GDM1 (cell line): ENCODE data around the gene TACC2.
"Not testable (repeated sequence)": the region's sequence is repeated elsewhere in the genome, so short reads cannot be mapped to it uniquely, and the experiment has no call there.

Experiments
- DNase-seq: peaks from one replicate; lab custom pipeline; 2025; lab: John Stamatoyannopoulos, UW

The TACC2 gene

GRCh38 chr10:121978511-121978910, 10.5 kb upstream of the TACC2 start:
- no peak for DNase-seq

GRCh38 chr10:121981346-121981745, 7.6 kb upstream of the TACC2 start:
- DNase-seq = no peak

DNA sequence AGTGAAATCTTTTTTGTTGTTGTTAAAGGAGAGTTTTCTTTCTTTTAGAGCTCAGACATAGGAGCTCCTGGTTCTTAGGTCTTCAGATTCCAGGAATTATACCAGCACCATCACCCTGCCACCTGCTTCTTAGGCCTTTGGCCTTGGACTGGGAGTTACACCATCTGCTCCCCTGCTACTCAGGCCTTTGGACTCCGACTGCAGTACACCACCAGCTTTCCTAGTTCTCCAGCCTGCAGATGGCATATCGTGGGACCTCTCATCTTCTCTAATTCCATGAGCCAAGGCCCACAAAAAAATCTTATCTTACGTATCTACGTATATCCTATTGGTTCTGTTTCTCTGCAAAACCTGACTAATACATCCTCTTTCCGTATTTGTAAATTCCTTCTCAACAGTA, 5.1 kb upstream of the TACC2 start:
- no peak for DNase-seq

- no peak for DNase-seq
Measured at GRCh38 chr10:121984463-121984862, 4.5 kb upstream of the TACC2 start.

DNA sequence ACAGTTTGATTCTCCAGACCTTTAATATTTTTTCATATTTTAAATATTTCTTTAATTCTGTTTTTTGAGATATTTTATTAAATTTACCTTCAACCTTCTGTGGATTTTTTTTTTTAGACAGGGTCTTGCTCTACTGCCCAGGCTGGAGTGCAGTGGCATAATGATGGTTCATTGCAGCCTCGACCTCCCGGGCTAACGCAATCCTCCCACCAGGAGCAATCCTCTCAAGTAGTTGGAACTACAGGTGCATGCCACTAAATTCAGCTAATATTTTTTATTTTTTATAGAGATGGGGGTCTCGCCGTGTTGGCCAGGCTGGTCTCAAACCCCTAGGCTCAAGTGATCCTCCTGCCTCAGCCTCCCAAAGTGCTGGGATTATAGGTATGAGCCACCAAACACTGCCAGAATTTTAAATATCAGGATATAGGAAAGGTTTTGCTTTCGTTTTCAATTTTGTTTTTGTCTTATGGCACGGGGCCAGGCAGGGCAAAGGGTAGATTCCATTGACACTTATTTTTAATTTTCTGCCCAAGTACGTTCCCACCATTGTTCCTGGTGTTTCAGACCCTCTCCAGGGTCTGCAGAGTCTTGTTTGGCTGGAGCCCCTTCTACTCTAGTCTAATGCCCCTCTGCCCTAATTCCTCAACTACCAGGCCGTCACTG, 1.2 kb downstream of the TACC2 start:
- no peak for DNase-seq

DNA sequence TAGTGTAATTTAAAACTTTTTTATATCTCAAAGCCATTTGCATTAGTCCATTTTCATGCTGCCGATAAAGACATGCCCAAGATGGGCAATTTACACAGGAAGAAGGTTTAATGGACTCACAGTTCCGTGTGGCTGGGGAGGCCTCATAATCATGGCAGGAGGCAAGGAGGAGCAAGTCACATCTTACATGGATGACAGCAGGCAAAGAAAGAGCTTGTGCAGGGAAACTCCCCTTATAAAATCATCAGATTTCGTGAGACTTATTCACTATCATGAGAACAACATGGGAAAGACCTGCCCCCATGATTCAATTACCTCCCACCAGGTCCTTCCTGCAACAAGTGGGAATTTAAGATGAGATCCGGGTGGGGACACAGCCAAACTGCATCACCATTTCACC, 2.8 kb downstream of the TACC2 start:
- not testable (repeated sequence) for DNase-seq

GRCh38 chr10:121994429-121994941, 5.5 kb downstream of the TACC2 start:
- no peak for DNase-seq

- no peak for DNase-seq
Measured at GRCh38 chr10:121998462-121998861, 9.5 kb downstream of the TACC2 start.

DNA sequence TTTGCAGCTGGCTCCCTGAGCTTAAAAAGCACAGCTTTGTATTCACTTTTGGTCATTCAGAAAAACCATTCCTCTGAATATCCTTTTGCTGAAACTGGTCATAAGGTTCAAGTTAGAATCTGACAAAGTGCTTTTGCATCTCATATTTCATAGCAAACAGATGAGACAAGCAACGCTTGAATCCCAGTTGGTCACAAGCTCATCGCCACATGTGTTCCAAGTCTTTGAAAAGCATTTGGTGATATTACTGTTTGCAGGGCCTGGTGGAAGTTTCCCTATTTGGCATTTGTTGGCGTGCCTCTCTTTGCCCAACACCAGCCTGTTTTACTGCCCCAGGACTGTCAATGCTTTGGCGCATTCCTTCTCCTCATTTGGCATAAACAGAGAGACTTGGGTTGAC, 10.3 kb downstream of the TACC2 start:
- no peak for DNase-seq

DNA sequence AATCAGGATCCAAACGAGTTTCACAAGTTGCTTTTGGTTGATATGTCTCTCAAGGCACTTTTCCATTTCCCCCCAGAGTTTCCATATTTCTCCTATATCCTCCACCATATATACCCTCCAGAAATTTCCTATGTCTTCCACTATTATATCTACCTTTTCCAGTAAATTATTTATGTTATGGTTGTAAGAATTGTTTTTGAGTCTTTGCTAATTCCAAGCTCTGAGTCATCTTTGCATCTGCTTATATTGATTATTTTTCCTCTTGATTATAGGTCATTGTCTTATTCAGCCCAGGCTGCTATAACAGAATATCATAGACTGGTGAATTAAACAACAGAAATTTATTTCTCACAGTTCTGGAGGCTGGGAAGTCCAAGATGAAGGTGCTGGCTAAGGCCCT, 12.7 kb downstream of the TACC2 start:
- no peak for DNase-seq

DNA sequence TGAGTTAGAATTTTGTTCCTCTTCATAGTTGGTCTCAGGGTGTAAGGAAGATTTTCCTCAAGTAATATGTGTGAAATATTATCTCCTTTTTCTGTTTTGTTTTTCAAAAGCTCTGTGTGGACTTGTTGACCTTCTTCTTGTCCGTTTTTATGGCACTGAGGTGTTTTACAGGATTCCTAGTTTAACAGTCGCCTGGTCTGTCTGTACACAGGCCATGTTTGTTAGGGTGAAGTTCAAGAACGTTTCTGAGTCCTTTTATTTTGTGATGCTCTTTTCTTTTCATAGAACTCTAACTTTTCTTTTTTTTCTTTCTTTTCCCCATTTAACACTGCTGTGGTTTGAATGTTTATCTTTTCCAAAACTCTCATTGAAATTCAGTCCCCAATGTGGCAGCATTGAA, 18.5 kb downstream of the TACC2 start:
- DNase-seq = no peak

- DNase-seq = no peak
Measured at GRCh38 chr10:122010405-122011050, 21.6 kb downstream of the TACC2 start.

GRCh38 chr10:122012731-122013130, 23.8 kb downstream of the TACC2 start:
- no peak for DNase-seq

- DNase-seq = no peak
Measured at GRCh38 chr10:122013311-122013780, 24.4 kb downstream of the TACC2 start.

DNA sequence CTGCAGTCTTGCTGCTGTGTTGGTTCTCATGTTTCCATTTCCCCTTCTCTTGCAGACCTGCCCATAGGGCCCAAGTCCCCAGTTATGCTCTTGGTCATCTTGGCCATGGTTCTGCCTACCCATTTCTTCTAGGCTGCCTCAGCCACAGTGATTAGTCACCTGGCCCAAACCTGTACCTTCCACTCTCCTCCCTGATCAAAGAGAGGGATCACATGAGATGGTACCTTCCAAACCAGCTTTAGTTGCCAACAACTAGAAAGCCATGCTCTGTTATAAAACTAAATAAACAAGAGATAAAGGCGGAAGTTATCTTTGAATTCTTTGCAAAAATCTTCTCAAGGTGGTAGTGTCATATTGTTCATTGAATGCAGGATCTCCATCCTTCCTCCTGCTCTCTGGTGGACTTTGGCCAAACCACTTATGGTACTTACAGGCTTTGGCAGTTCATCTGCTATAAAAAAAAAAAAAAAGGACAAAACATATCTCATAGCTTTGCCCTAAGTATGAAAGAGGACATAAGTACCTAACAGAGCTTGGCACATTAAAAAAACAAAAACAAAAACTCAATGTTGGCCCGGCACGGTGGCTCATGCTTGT, 25.8 kb downstream of the TACC2 start:
- DNase-seq = no peak

DNA sequence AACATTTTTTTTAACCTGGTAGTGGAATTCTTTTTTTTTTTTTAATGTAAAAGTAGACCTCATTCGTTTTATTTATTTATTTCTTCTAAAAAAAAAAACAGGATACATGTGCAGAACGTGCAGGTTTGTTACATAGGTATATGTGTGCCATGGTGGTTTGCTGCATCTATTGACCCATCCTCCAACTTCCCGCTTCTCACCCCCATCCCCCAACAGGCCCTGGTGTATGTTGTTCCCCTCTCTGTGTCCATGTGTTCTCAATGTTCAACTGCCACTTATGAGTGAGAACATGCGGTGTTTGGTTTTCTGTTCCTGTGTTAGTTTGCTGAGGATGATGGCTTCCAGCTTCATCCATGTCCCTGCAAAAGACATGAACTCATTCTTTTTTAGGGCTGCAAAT, 29.0 kb downstream of the TACC2 start:
- not testable (repeated sequence) for DNase-seq

- no peak for DNase-seq
Measured at GRCh38 chr10:122018491-122018890, 29.5 kb downstream of the TACC2 start.

DNA sequence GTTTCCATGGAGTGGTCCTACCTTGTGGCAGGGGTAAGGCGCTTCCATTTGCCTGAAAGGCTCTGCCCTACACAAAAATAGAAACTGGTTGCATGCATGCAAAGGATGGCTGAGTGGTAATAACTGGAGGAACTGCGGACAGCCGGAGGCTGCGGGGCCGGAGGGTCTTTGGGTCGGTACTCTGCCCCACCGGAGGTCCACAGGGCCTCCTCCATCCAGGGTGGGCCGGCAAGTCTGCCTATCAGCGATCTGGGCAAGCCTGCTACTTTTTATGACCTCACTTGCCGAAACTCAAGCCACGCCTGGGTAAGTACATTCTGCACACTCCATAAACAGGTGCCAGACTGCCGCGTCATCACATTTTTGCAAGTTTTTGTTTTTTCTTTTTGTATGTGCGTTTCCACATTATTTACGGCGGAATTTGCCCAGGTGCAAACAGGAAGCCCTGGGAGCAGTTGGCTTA, 30.0 kb downstream of the TACC2 start:
- no peak for DNase-seq

GRCh38 chr10:122019414-122019975, 30.5 kb downstream of the TACC2 start:
- no peak for DNase-seq

GRCh38 chr10:122020226-122020625, 31.3 kb downstream of the TACC2 start:
- DNase-seq = no peak

GRCh38 chr10:122021379-122021778, 32.4 kb downstream of the TACC2 start:
- DNase-seq = no peak

- no peak for DNase-seq
Measured at GRCh38 chr10:122021828-122022227, 32.9 kb downstream of the TACC2 start.

- no peak for DNase-seq
Measured at GRCh38 chr10:122022276-122022675, 33.3 kb downstream of the TACC2 start.
